ENCODE results near the gene NRXN2.

DNA sequence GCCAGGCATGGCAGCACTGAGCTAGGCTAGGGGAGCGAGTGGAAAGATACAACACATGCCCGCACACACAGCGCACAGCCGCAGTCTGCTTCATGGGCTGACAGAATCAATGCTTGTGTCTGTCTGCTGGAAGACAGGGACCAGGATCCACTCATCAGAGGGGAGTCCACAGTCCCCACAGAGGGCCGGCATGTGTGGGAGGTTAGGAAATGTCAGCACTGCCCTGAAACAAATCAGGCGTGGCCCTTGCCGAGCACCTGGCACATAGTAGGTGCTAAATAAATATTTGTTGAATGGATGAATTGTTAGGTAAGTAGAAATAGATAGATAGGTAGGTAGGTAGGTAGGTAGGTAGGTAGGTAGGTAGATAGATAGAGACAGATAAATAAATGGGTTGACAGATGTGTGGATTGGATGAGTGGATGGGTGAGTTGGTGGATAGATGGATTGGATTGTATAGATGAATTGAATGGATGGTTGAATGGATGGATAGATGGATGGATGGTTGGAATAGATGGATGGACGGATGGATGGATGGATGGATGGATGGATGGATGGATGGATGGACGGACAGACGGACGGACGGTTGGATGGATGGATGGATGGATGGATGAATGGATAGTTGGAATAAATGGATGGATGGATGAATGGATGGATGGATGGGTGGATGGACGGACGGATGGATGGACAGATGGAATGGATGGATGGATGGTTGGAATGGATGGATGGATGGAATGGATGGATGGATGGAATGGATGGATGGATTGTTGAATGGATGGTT, 128.6 kb downstream of the NRXN2 start:
- TF ChIP-seq CTCF (IDR thresholded peaks at IDR 0.05; ENCODE audit: low read length) (no peak), EZH2 (optimal IDR thresholded peaks at IDR 0.05; ENCODE audit: low read depth, low read length) (no peak)

All from MM.1S (cell line).